A549 (cell line): ENCODE results near the gene ARHGAP31.

Experiments
- CTCF ChIP-seq: fragments of >200 bp; sonication (Bioruptor Twin); formaldehyde crosslinking; IDR thresholded peaks from 3 replicates; pipeline ENCODE4 v1.5.1; 2016
- NPAS2 ChIP-seq: fragments of 250-450 bp; sonication (Bioruptor Pico); IDR thresholded peaks from 2 replicates; pipeline ENCODE4 v1.8.0; 2022; ENCODE audit warnings: mild to moderate bottlenecking, moderate library complexity, borderline replicate concordance
- POLR2A ChIP-seq: IDR thresholded peaks from 2 replicates; pipeline ENCODE4 v1.6.1; 2012; ENCODE audit warnings: mild to moderate bottlenecking, low read length
- RFX5 ChIP-seq: fragments of 450-650 bp; IDR thresholded peaks from 2 replicates; pipeline ENCODE4 v1.7.1; 2014; ENCODE audit warnings: antibody characterized with exemption, mild to moderate bottlenecking, moderate library complexity

GRCh38 chr3:119255214-119255613, 39.0 kb upstream of the ARHGAP31 start:
- TF ChIP-seq POLR2A, result no peak
- no peak for TF ChIP-seq CTCF
- no peak for TF ChIP-seq RFX5
- TF ChIP-seq NPAS2 (CRISPR knock-in tag), result no peak
